ENCODE results near the gene CCDC127.

Gene CCDC127

DNA sequence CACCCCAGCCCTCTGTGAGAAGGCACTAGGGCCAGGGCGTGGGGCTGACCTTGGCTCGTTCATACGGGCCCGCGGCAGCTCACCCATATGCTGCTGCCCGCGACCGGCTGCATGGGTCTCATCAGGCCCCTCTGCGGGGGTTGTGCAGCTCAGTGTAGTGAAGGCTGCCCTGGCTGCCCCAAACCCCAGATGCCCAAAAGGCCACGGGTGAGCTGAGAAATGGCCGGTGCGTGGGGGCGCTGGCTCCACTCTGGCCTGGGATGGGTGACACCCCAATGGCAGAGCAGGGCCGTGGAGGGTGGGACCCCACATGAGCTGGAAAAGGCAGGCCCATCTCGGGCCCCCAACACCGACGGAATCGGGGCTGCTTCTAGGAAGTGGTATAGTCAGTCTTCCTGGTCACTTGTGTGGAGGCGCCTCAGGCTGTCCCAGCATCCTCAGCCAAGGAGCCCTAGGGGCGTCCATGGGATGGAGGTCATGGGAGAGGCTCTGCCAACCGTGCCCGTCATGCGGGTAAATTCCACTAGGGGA lies 46.1 kb downstream of the CCDC127 start:
- H3K36me3 ChIP-seq (replicated peaks), result no peaks in the 10 kb centered on the region
- no peaks in the 10 kb centered on the region for H3K27me3 ChIP-seq (replicated peaks)
- TF ChIP-seq, protein P1, sequence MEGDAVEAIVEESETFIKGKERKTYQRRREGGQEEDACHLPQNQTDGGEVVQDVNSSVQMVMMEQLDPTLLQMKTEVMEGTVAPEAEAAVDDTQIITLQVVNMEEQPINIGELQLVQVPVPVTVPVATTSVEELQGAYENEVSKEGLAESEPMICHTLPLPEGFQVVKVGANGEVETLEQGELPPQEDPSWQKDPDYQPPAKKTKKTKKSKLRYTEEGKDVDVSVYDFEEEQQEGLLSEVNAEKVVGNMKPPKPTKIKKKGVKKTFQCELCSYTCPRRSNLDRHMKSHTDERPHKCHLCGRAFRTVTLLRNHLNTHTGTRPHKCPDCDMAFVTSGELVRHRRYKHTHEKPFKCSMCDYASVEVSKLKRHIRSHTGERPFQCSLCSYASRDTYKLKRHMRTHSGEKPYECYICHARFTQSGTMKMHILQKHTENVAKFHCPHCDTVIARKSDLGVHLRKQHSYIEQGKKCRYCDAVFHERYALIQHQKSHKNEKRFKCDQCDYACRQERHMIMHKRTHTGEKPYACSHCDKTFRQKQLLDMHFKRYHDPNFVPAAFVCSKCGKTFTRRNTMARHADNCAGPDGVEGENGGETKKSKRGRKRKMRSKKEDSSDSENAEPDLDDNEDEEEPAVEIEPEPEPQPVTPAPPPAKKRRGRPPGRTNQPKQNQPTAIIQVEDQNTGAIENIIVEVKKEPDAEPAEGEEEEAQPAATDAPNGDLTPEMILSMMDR (IDR thresholded peaks at IDR 0.05; ENCODE audit: low read depth, low read length, missing control alignments), result no peak
- no peak for DNase-seq
- H3K4me3 ChIP-seq (ENCODE audit: low read depth, low read length), result no peak overlapping the region
- in situ Hi-C loops (cut with HindIII; ENCODE audit: low pct_ligation_motif_present, low sequenced_read_pairs), result no loop called here
- H3K27ac ChIP-seq, result no peak overlapping the region

DNA sequence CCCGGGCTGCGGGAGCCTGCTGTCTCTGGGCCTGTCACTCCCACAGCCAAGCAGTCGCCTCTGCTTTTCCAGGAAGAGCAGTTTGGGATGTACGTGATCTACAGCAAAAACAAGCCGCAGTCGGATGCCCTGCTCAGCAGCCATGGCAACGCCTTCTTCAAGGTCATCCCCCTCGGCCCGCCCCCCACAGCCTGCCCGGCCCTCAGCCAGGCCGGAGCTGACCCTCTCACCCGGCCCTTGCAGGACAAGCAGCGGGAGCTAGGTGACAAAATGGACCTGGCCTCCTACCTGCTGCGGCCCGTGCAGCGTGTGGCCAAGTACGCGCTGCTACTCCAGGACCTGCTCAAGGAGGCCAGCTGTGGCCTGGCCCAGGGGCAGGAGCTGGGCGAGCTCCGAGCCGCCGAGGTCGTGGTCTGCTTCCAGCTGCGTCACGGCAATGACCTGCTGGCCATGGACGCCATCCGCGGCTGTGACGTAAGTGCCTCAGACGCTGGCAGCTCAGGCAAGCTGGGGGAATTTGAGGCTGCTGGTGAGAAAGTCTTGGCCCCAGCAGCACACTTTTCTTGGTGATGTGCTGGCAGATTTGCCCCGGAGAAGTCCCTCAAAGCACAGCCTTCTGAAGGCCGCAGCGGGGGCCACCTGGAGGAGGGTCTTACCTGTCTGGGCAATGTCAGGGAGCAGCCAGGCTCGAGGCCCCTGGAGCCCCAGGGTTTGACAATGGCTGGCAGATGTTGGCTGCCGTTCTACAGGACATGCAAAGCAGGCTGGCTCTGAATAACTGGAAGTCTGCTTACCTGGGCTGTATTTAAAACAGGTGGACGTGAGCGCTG lies 46.8 kb downstream of the CCDC127 start:
- H3K36me3 ChIP-seq (replicated peaks), result no peaks in the 10 kb centered on the region
- H3K4me3 ChIP-seq (ENCODE audit: low read depth, low read length), result no peak overlapping the region
- H3K27me3 ChIP-seq (replicated peaks), result no peaks in the 10 kb centered on the region
- TF ChIP-seq, protein P1 (IDR thresholded peaks at IDR 0.05; ENCODE audit: low read depth, low read length, missing control alignments), result no peak
- in situ Hi-C loops (cut with HindIII; ENCODE audit: low pct_ligation_motif_present, low sequenced_read_pairs), result no loop called here
- H3K27ac ChIP-seq, result no peak overlapping the region
- DNase-seq, result no peak

DNA sequence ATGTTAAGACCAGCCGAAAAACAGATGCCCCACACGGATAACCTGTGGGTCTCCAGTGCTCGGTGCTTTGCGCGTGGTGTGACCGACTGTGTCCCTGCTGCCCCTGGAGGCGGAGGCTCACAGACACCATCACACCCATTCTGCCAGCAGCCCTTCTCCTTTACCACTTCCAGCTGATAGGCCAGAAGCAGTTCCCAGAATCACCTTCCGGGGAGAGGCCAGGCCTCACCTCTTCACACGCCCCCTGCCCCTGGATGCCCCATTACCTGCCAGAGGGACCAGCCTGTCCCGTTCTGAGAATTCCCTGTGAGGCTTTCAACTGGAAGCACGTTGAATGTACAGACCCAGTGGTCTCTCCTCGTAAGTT lies 48.2 kb downstream of the CCDC127 start:
- Histone ChIP-seq H3K27me3 (replicated peaks) (no peaks in the 10 kb centered on the region), H3K36me3 (replicated peaks) (no peaks in the 10 kb centered on the region), H3K4me3 (ENCODE audit: low read depth, low read length) (no peak overlapping the region), H3K27ac (peak overlapping the region; percentile 99)
- DNase-seq, result no peak
- TF ChIP-seq, protein P1 (IDR thresholded peaks at IDR 0.05; ENCODE audit: low read depth, low read length, missing control alignments), result no peak
- in situ Hi-C loops (cut with HindIII; ENCODE audit: low pct_ligation_motif_present, low sequenced_read_pairs), result no loop called here

DNA sequence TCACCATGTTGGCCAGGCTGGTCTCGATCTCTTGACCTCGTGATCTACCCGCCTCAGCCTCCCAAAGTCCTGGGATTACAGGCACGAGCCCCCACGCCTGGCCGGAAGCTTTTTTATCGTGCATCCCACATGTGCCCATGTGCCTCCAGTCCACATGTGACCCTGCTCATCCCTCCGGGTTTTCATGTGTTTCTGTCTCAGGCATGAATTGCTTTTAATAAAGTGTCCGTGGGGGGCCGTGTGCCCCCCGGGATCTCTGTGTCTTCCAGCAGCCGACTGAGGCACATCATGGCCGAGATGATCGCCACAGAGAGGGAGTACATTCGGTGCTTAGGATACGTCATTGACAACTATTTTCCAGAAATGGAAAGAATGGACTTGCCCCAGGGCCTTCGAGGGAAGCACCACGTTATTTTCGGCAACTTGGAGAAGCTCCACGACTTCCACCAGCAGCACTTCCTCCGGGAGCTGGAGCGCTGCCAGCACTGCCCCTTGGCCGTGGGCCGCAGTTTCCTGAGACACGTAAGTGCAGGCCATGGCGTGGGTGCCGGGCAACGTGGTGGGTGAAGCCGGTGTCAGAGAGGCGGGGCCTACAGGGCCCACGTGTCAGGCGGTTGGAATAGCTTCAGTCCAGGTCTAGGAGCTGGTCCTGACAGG lies 48.8 kb downstream of the CCDC127 start:
- DNase-seq, result peak; percentile 84
- H3K27me3 ChIP-seq (replicated peaks), result no peaks in the 10 kb centered on the region
- H3K4me3 ChIP-seq (ENCODE audit: low read depth, low read length), result no peak overlapping the region
- TF ChIP-seq, protein P1 (IDR thresholded peaks at IDR 0.05; ENCODE audit: low read depth, low read length, missing control alignments), result no peak
- in situ Hi-C loops (cut with HindIII; ENCODE audit: low pct_ligation_motif_present, low sequenced_read_pairs), result no loop called here
- H3K27ac ChIP-seq, result peak overlapping the region; percentile 99
- H3K36me3 ChIP-seq (replicated peaks), result no peaks in the 10 kb centered on the region

DNA sequence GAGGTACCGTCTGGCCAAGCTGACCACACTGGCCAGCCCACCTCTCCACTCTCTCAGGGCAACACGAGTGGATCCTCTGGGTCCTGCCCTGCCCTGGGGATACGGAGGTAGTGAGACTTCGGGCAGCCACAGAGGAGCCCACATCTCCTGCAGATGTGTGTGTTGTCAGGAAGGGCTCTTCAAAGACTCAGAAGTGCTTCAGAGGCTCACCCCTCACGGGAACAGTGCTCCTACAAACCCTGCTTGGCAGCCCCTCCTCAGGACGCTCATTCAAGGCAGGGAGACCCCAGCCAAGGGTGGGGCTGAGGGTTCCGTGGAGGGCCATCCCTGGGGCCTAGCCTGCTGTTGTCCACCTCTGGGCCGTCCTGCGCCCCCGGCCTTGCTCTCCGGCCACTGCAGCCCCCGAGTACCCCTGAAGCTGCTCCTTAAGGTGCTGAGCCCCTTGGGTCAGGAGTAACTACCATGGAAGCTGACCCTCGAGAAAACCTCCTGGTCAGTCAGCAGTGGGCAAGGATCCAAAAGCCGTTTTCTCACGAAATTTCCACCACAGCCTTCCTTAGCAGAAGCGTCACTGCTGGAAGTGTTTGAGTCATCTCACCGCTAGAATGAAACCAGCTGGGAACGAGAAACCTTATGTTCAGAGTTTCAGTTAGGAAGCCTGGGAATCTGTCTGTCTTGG lies 49.8 kb downstream of the CCDC127 start:
- TF ChIP-seq, protein P1 (IDR thresholded peaks at IDR 0.05; ENCODE audit: low read depth, low read length, missing control alignments), result no peak
- no peak overlapping the region for H3K4me3 ChIP-seq (ENCODE audit: low read depth, low read length)
- peak overlapping the region; percentile 99 for H3K27ac ChIP-seq
- no peaks in the 10 kb centered on the region for H3K36me3 ChIP-seq (replicated peaks)
- peak; percentile 97 for DNase-seq
- no peaks in the 10 kb centered on the region for H3K27me3 ChIP-seq (replicated peaks)
- in situ Hi-C loops (cut with HindIII; ENCODE audit: low pct_ligation_motif_present, low sequenced_read_pairs), result no loop called here

All from brain microvascular endothelial cell (primary cell).